T47D (cell line): Measurements from ENCODE around the gene MYLK4.
A peak's percentile ranks its signal among the peaks of the same experiment; 100 is the strongest.

Experiments
- DNase-seq, 2 experiments: peaks; one replicate each; pipeline versions ENCODE4 v3.0.0 to v3.0.0-alpha.2; 2011 to 2012; ENCODE audit warnings: low read depth in 1 of 2, low spot score in 1 of 2
- JUND ChIP-seq: IDR thresholded peaks from 2 replicates; pipeline ENCODE4 v1.6.1; 2012; ENCODE audit warnings: low read depth
- in situ Hi-C: cut with HindIII; loops from 2 replicates; pipeline ENCODE4 v1.10.0; 2016; ENCODE audit warnings: low sequenced_read_pairs, low pct_unique_long_range_greater_than_20kb

MYLK4 gene

GRCh38 chr6:2750832-2751231, at the start of gene MYLK4:
TSS of gene MYLK4 (minus strand) at chr6:2750922. CDS start at chr6:2749294, 1,628 bp downstream.
- no peak for DNase-seq
- no peak for TF ChIP-seq JUND
- in situ Hi-C loops: no loop called here

- no peak for TF ChIP-seq JUND
- no peak for DNase-seq
- in situ Hi-C loops: no loop called here
Observed at GRCh38 chr6:2799936-2800527, 49.3 kb upstream of the MYLK4 start.

- no peak for DNase-seq
- TF ChIP-seq JUND: no peak
- in situ Hi-C loops: no loop called here
Observed at GRCh38 chr6:2798586-2799134, 47.9 kb upstream of the MYLK4 start.

- peak in 1 of 2 experiments; percentile 71 for DNase-seq
- no peak for TF ChIP-seq JUND
- in situ Hi-C loops: no loop called here
Observed at GRCh38 chr6:2797564-2798031, 46.9 kb upstream of the MYLK4 start.

- DNase-seq: no peak
- in situ Hi-C loops: no loop called here
- TF ChIP-seq JUND: no peak
Observed at GRCh38 chr6:2796861-2797260, 46.1 kb upstream of the MYLK4 start.

GRCh38 chr6:2795956-2796355, 45.2 kb upstream of the MYLK4 start:
- in situ Hi-C loops: no loop called here
- TF ChIP-seq JUND: no peak
- no peak for DNase-seq

- DNase-seq: no peak
- TF ChIP-seq JUND: no peak
- in situ Hi-C loops: no loop called here
Observed at GRCh38 chr6:2795162-2795561, 44.4 kb upstream of the MYLK4 start.

- no peak for DNase-seq
- no peak for TF ChIP-seq JUND
- in situ Hi-C loops: no loop called here
Observed at GRCh38 chr6:2794171-2794730, 43.5 kb upstream of the MYLK4 start.

GRCh38 chr6:2793534-2794151, 42.9 kb upstream of the MYLK4 start:
- in situ Hi-C loops: no loop called here
- TF ChIP-seq JUND: no peak
- no peak for DNase-seq

GRCh38 chr6:2792330-2793110, 41.8 kb upstream of the MYLK4 start:
- no peak for TF ChIP-seq JUND
- in situ Hi-C loops: no loop called here
- DNase-seq: no peak

GRCh38 chr6:2791450-2791974, 40.8 kb upstream of the MYLK4 start:
- TF ChIP-seq JUND: no peak
- in situ Hi-C loops: no loop called here
- DNase-seq: no peak
